Suppressor macrophage (primary cell): ENCODE data around the gene KRTAP24-1.

Source experiments
- DNase-seq, 4 experiments: peaks; one replicate each; pipeline ENCODE4 v3.0.0-alpha.2; 2020 to 2022
- total RNA-seq, 17 experiments: gene quantifications; one replicate each; lab custom pipeline; 2026; ENCODE audit warnings: mixed read lengths in 6 of 17, inconsistent platforms in 3 of 17; lab: John Stamatoyannopoulos, UW

Gene KRTAP24-1, protein sequence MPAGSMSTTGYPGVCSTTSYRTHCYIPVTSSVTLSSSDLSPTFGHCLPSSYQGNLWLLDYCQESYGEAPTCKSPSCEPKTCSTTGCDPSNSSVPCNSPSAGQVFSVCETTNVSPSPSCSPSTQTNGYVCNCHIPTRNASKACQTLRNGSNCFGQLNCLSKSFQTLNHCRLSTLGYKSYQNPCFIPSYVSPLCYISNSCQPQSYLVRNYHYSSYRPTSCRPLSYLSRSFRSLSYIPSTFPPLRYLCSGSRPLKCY
- 0 to 0.11 (median 0) reads per million in 17 experiments for total RNA-seq

DNA sequence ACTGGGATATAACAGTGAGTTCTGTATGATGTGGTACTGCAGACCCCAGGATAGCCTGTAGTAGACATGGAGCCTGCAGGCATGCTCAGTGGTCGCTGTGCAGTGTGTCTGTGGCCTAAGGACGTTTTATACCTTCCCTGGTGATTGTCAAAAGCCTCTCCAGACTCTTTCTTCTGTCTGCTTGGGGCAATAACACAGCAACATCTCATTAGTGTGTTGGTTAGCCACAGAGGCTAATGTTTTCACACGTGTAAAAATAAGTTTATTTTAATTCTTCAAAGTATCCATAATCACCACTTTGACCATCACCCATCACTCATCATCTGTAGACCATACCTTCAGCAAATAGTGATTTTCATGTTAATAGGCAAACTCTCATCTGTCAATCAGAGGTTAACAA lies at the start of gene KRTAP24-1:
Gene KRTAP24-1, minus strand, starts transcription at position 101 of the 400 bp plus-strand sequence. Its CDS starts 18 bp downstream, at position 83.
- no peak for DNase-seq

DNA sequence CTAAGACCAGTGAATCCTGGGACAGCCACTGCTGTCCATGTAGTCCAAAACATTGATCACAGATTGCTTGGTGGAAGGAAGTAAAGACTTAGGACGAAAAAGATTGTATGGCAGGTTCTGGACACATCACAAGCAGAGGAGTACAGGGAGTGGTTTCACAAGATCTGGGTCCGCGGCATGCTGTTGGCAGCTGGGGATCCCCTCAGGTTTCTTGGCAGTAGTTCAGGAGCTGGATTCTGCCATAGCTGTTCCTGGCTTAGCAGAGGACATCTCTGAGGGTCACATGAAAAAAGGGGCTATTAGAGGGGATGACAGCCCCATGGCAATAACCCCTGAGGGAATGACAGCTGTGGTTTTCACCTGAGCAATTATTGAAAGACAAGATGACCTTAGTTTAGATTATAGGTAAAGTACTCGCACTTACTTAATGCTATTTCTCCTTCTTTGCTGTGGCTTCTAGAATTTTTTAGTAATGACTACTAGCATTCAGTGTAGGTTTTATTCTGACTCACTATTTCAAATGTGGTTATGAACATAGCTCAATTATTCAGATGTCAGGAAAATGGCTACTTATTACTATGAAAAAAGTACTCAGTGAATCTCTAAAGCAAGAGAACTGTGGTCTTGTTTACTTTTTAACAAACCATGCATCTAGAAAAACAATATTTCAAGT lies 46.6 kb upstream of the KRTAP24-1 start:
- no peak for DNase-seq

- DNase-seq, result no peak
Measured at GRCh38 chr21:30326390-30326789, 43.6 kb upstream of the KRTAP24-1 start.

DNA sequence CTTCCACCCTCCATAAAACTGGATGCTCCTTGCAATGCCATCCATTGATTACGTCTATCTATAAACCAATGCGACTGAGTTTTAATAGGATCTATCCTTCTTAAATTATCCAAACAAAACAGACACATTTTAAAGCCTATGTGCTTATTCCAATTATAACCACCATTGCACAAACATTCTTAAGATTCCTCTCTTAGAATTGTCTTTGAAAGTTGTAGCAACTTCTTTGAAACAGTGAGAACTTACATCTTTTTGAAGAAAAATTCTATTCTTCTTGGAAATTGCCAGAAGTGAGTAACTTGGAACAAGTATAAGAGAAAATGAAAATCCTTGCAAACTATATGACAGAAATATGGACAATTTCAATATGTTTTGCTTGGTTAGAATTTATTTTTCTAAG lies 37.5 kb upstream of the KRTAP24-1 start, which contains the start of gene KRTAP26-1:
Gene KRTAP26-1, minus strand, starts transcription at position 101 of the 400 bp plus-strand sequence. CDS start 280 bp downstream, outside the sequence.
- no peak for DNase-seq

GRCh38 chr21:30315701-30316100 lies 33.0 kb upstream of the KRTAP24-1 start:
- DNase-seq, result no peak

DNA sequence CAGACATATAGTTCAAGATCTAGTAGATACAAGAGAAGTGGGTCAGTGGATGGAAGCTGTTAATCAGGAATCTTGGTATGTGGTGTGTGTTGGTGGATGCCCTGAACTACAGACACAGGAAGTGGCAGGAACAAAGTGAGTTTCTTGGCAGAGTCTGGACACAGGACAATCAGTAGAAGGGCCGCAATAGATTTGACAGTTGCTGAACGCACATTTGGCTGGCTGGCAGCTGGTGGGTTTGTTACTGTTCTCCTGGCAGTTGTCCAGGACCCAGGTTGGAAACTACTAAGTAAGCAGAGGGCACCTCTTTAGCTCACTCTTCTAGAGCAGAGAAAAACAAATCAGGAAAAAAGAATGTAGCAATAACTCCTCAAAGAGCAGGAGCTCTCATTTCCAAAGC lies 24.1 kb upstream of the KRTAP24-1 start:
- DNase-seq, result no peak

DNA sequence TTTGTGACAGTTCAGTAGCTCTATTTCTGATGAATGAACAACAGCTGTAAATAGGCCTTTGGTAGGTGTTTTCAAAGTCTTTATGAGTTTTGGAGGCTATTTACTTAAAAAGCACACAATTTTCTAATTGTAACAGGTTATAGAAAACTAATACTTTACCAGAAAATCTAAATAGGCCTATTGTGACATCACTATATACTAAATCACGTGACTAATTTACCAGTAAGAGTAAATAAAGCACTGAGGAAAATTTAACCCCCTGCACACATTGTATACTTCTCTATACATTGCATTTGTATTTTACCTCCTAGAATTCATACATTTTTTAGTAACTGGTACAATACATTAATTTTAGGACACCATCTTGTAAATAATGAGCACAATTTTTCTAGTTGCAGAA lies 22.4 kb upstream of the KRTAP24-1 start:
- DNase-seq, result no peak

DNA sequence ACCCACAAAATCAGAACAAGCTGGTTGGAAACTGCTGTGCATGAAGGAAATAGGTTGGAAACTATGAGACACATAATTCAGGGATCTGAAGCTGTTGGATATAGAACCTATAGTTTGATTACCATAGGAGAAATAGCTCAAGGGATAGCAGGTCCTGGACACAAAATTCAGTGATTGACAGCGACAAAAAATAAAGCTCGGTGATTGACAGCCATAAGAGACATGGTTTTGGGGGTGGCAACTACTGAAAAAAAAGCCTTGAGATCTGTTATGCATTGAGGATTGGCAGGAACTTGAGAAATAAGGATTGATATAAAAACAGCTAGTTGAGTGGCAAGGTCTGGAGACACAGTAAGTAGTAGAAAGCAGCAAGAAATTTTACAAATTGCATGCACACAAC lies 6.5 kb upstream of the KRTAP24-1 start, which contains the start of gene KRTAP25-1:
Gene KRTAP25-1, minus strand, starts transcription at position 300 of the 400 bp plus-strand sequence. Its CDS starts 24 bp downstream, at position 276.
- DNase-seq, result no peak

GRCh38 chr21:30271611-30272010 lies 11.1 kb downstream of the KRTAP24-1 start:
- DNase-seq, result no peak

- DNase-seq, result no peak
Measured at GRCh38 chr21:30271156-30271555, 11.6 kb downstream of the KRTAP24-1 start.

- no peak for DNase-seq
Measured at GRCh38 chr21:30269803-30270530, 12.8 kb downstream of the KRTAP24-1 start.

- DNase-seq, result peak in 2 of 4 experiments; percentile 3 to 6
Measured at GRCh38 chr21:30268608-30269197, 14.0 kb downstream of the KRTAP24-1 start.

GRCh38 chr21:30257773-30258172 lies 25.0 kb downstream of the KRTAP24-1 start:
- no peak for DNase-seq

DNA sequence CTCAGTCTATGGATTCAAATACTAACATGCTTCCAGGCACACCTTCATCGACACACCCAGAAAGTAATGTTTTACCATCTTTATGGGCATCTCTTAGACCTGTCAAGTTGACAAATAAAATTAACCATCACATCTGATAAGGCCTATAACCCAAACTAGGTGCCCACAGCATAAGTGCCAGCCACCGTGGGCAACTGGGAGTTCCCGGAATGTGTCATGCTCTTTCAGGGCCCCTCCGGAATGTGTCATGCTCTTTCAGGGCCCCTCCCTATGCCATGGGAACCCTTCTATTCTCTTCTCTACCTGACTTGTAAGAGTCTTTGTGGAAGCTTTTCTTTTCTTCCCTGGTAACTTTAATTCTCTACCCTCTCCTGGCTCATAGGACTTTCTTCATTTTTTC lies 26.6 kb downstream of the KRTAP24-1 start:
- no peak for DNase-seq

DNA sequence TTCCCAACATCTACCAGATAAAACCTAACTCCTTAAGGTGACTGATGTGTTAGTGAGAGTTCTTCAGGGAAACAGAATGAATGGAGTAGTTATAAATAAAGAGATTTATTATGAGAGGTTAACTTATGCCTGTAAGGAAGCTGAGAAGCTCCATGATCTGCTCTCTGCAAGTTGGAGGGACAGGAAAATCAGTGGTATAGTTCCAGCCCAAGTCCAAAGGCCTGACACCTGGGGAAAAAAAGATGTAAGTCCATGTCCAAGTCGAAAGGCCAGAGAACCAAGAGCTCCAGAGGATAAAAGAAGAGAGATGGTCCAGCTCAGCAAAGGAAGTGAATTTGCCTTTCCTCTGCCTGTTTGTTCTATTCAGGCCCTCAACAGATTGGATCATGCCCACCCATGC lies 27.1 kb downstream of the KRTAP24-1 start:
- DNase-seq, result no peak

DNA sequence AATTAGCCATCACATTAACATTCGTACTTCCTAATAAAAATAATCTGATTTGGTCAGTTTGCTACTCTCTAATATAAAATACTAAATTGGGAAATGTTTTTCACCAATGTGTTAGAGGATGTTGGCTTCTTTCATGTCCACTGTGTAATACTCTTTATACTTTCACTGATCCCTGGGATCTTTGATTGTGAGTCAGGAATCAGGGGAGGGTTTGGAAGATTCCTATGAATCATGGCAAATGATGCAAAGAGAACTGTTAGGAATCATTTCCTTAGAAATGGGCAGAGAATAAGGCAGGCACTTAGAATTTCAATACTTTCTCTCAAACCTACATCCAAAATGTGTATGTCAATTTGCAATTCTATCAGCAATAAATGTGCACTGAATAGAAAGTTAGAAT lies 31.0 kb downstream of the KRTAP24-1 start:
- DNase-seq, result no peak

DNA sequence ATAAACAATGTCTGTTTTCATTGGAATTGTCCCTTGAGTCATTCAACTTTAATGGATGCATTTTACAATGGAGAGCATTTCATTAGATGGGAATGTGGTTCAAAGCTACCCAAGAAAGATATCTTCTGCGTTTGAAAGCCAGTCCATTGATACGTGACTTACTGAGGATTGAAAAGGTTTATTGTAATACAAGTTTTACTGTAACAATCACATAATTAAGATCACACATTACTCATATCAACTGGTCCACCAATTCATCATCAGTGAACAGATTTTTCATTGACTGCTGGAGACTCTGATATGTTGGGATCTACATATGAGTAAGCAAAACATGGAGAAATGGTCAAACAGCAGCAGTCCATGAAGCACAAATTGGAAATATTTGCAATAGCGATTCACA lies 32.8 kb downstream of the KRTAP24-1 start:
- DNase-seq, result no peak

DNA sequence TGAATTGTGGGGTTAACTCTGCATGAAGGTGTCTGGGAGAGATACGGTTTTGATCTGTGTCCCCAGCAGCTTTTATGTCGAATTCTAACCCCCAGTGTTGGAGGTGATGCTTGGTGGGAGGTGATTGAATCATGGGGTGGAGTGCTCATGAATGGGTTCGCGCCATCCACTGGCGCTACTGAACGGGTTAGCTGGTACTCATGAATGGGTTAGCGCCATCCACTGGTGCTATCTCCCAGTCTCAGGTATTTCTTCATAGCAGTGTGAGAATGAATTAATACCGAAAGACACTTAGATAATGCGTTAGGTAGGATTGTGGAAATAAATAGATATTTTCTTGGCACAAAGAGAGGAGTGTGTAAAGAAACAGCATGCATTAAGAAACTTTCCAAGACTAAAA lies 33.9 kb downstream of the KRTAP24-1 start:
- no peak for DNase-seq

DNA sequence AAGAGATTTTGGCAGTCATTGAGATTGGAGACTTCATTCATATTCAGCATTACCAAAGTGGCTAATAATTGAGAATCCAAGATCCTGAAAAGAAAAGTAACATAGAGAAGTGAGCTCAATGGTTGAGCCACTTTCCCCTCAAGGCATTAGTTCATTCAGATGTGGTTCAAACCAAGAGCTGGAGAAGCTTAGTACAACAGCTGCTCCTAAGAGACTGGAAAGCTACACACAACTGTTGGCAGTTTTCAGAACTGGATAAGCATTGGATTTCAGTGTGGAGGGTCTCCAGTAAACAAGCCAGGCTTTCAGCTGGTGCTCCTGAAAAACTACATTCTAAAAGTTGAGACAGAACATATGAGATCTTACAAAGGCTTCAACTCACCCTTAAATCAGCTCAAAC lies 37.7 kb downstream of the KRTAP24-1 start:
- DNase-seq, result no peak

DNA sequence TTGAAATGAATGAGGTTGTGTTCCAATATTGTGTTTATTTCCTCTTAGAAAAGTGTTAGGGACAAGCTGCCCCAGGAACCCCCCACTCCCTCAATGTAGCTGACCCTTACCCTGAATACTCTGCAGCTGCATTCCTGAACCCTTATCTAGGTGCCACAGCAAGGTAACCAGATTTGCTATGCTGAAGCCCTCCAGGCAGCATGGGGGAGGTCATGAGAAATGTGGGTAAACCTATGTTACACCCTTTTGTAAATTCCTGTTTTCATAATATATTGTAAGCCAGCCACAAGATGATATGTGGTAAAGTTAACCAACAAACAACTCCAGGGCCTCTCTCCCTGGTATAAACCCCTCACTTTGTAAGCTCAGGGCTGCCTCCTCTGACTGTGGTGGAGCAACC lies 39.1 kb downstream of the KRTAP24-1 start:
- DNase-seq, result no peak

- no peak for DNase-seq
Measured at GRCh38 chr21:30240661-30241060, 42.1 kb downstream of the KRTAP24-1 start.

- no peak for DNase-seq
Measured at GRCh38 chr21:30238168-30238567, 44.6 kb downstream of the KRTAP24-1 start.

- no peak for DNase-seq
Measured at GRCh38 chr21:30234643-30235042, 48.1 kb downstream of the KRTAP24-1 start.
